K562 (cell line): ENCODE results near the gene PRDX2. TPM values are rescaled to one million over a fixed set of nuclear protein-coding genes. Genes with fewer than 3 reads are reported as not detected.

Experiments used
- AFF1 ChIP-seq, 2 experiments: fragments of 450-650 bp; IDR thresholded peaks; 2 replicates each; pipeline ENCODE4 v1.6.1; 2018; ENCODE audit warnings: mild to moderate bottlenecking in 2 of 2, low read depth in 1 of 2; ENCODE audit not compliant: partially characterized antibody in 2 of 2
- FOXK2 ChIP-seq, 2 experiments: fragments of 450-650 bp; IDR thresholded peaks in 1 of 2; conservative IDR thresholded peaks in 1 of 2; 2 replicates each; pipeline ENCODE4 v1.6.1; 2016; ENCODE audit warnings: low read depth in 2 of 2, mild to moderate bottlenecking in 1 of 2
- GATAD2A ChIP-seq: fragments of 450-650 bp; IDR thresholded peaks from 2 replicates; pipeline ENCODE4 v1.6.1; 2017
- KAT8 ChIP-seq: fragments of 450-650 bp; IDR thresholded peaks from 2 replicates; pipeline ENCODE4 v1.6.1; 2016; ENCODE audit warnings: low read depth, mild to moderate bottlenecking
- MTF1 ChIP-seq: fragments of 250-450 bp; sonication (Bioruptor Pico); IDR thresholded peaks from 2 replicates; pipeline ENCODE4 v1.9.0; 2021; ENCODE audit warnings: moderate library complexity, mild to moderate bottlenecking, inconsistent platforms, borderline replicate concordance
- PHTF2 ChIP-seq: fragments of 250-450 bp; sonication (Bioruptor Pico); IDR thresholded peaks from 2 replicates; pipeline ENCODE4 v1.5.0; 2021; ENCODE audit warnings: mild to moderate bottlenecking
- POLR2H ChIP-seq: IDR thresholded peaks from 2 replicates; pipeline ENCODE4 v1.6.1; 2016; ENCODE audit warnings: missing genetic modification characterization, low read depth, mild to moderate bottlenecking, control low read depth, missing compliant biosample characterization, moderate library complexity
- SP1 ChIP-seq: sonication (generic); formaldehyde crosslinking; IDR thresholded peaks from 2 replicates; pipeline ENCODE4 v1.8.1; 2022; ENCODE audit warnings: mild to moderate bottlenecking, missing genetic modification reagents
- STAT6 ChIP-seq: sonication (generic); formaldehyde crosslinking; IDR thresholded peaks from 2 replicates; pipeline ENCODE4 v1.8.1; 2023; ENCODE audit warnings: mild to moderate bottlenecking, missing genetic modification reagents
- ZNF232 ChIP-seq: sonication (generic); formaldehyde crosslinking; IDR thresholded peaks from 2 replicates; pipeline ENCODE4 v1.8.0; 2022; ENCODE audit warnings: mild to moderate bottlenecking, missing genetic modification reagents
- ZNF407 ChIP-seq: fragments of 450-650 bp; IDR thresholded peaks from 2 replicates; pipeline ENCODE4 v1.6.1; 2016; ENCODE audit warnings: low read depth
- ZNF57 ChIP-seq: fragments of 450-650 bp; formaldehyde crosslinking; IDR thresholded peaks from 2 replicates; pipeline ENCODE4 v1.4.0; 2020; ENCODE audit warnings: mild to moderate bottlenecking, moderate library complexity
- polyA plus RNA-seq, 8 experiments: library from polyadenylated mRNA; depleted of rRNA in 4 of 8; stranded (reverse) in 5 of 8; unstranded in 3 of 8; fragments of >200 nt; fragmentation: Nextera tagmentation in 2 of 8; fragmentation: Illumina TruSeq in 1 of 8; extraction: Ambion mirVana in 2 of 8; extraction: Trizol in 1 of 8; gene quantifications; 2 replicates each; pipeline versions ENCODE4 v1.2.1 to v1.2.3, GENCODE V29; 2011 to 2014; ENCODE audit warnings: inconsistent platforms in 1 of 8, missing spikeins in 1 of 8
- total RNA-seq, 7 experiments: library from RNA; depleted of rRNA in 6 of 7; stranded (reverse); fragments of >200 nt in 6 of 7; fragmentation: Illumina TruSeq in 2 of 7; extraction: Trizol in 2 of 7; gene quantifications; 2 replicates each; pipeline versions ENCODE4 v1.2.1 to v1.2.3, GENCODE V29; 2011 to 2021; ENCODE audit warnings: low replicate concordance in 1 of 7

PRDX2 gene
- total and polyA plus RNA-seq, 9 of the 15 experiments (the other 6 are each of a cell fraction or from before 2014, with no cell fraction given) = 206 to 1,183 (median 415) TPM

GRCh38 chr19:12793290-12794195 is 8.1 kb downstream of the PRDX2 start (continued):
- TF ChIP-seq POLR2H (tag) (peak; percentile 85), AFF1 (IDR thresholded peaks at IDR 0.05; ENCODE audit: low read depth in 1 of 2, partially characterized antibody in 2 of 2) (no peak), FOXK2 (conservative IDR thresholded peaks at IDR 0.05 in 1 of 2, IDR thresholded peaks at IDR 0.05 in 1 of 2; ENCODE audit: low read depth in 2 of 2) (no peak), ZNF232 (CRISPR knock-in tag) (no peak), KAT8 (no peak), GATAD2A (peak; percentile 68; the same call in 1 of the 2 replicates), STAT6 (CRISPR knock-in tag) (no peak), PHTF2 (CRISPR knock-in tag) (no peak), SP1 (peak; percentile 87), MTF1 (no peak), ZNF57 (CRISPR knock-in tag) (0 out of 2 replicates have a peak, but pooled peaks have one; percentile 29), ZNF407 (no peak)
